GM12872 (cell line): ENCODE data around the gene NSG2.

Experiments used
- TF ChIP-seq, protein P1 (sequence below): IDR thresholded peaks from 3 replicates; pipeline ENCODE4 v1.5.1; 2011; ENCODE audit warnings: low read depth, mild to moderate bottlenecking, low read length, moderate library complexity; ENCODE audit not compliant: insufficient read depth

Gene NSG2

DNA sequence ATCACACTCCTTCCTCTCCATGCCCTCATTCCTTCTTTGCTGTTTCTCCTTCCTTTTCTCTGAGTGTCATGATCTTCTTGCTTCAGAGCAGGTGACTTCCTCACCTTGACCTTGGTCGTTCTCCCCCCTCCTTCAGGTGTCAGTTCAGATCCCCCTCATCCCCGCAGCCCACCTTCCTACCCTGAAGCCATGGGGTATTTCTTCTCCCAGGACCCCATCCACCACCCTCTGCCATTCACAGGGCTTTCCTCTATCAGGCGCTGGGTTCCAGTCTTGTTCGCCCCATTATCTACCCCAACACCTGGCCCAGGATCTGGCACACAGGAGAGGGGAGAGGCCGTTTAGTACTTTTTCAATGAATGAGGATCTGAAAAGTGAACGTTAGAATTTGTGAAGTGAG, 101.0 kb downstream of the NSG2 start:
- TF ChIP-seq, protein P1, sequence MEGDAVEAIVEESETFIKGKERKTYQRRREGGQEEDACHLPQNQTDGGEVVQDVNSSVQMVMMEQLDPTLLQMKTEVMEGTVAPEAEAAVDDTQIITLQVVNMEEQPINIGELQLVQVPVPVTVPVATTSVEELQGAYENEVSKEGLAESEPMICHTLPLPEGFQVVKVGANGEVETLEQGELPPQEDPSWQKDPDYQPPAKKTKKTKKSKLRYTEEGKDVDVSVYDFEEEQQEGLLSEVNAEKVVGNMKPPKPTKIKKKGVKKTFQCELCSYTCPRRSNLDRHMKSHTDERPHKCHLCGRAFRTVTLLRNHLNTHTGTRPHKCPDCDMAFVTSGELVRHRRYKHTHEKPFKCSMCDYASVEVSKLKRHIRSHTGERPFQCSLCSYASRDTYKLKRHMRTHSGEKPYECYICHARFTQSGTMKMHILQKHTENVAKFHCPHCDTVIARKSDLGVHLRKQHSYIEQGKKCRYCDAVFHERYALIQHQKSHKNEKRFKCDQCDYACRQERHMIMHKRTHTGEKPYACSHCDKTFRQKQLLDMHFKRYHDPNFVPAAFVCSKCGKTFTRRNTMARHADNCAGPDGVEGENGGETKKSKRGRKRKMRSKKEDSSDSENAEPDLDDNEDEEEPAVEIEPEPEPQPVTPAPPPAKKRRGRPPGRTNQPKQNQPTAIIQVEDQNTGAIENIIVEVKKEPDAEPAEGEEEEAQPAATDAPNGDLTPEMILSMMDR, result no peak

DNA sequence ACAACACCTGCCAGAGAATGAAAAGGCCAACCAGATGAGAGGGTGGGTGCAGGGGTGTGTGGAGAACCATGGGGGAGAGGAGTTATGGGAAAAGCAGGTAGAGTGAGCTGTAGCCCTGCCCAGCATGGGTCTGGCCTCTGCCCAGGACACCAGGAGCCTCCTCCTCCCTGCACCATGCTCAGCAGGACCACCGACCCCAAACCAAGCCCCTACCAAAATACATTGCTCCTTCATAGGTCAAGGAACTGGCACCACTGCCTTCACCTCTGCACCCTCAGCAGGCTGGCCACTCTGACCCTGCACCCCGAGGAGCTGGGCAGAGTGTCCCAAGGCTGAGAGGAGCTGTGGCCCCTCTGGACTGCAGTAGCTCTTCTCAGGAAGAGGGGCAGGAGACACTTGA, 102.0 kb downstream of the NSG2 start:
- TF ChIP-seq, protein P1, result no peak

DNA sequence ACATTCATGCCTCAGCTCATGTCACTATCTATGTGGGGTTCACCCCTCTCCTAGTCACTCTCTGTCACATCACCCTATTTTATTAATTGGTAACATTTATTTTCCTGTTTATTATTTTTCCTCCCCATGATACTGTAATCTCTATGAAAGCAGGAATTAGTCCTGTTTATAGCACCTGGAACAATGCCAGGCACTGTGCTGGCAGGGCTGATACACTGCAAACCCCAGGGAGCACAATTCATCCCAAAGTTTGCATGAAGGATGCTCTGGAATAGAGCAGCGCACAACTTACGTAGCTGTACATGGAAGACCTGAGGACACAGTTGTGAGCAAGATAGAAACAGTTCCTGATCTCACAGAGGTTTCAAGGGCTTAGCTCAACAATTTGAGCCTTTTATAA, 103.2 kb downstream of the NSG2 start:
- TF ChIP-seq, protein P1, result no peak

DNA sequence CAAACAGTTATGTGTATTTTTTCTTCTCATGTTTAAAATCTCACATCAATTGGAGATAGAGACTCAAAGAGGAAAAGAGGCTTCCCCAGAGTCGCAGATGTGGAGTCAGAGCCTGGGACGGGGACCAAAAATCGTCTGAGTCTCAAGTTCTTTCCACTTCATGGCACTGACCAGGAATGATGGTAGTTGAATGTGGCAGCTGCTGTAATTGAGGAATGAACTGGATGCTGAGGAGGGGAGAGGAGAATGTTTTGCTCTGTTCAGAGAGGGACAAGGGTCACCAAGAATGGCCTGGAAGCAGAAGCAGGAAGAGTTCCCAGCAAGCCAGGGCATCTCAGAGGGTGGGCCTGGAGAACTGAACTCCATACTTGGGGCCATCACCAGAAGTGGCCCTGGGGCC, 103.9 kb downstream of the NSG2 start:
- TF ChIP-seq, protein P1, result no peak

DNA sequence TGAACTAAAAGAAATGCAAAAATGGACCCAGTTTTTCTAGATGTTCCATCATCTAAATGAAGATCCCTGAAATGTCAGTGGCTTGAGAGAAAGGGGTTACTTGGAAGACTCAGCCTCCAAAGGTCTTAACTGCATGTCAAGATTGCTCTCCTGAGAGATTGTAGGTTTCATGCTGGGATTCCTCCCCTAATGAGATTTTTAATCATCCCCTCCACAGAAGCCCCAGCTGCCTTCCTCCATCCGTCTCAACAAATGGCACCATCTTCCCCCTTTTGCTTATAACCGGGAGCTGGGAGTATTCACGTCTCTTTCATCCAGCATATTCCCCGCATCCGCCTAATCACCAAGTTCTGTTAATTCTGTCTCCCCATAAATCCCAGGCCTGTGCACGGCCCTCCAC, 104.5 kb downstream of the NSG2 start:
- TF ChIP-seq, protein P1, result no peak

DNA sequence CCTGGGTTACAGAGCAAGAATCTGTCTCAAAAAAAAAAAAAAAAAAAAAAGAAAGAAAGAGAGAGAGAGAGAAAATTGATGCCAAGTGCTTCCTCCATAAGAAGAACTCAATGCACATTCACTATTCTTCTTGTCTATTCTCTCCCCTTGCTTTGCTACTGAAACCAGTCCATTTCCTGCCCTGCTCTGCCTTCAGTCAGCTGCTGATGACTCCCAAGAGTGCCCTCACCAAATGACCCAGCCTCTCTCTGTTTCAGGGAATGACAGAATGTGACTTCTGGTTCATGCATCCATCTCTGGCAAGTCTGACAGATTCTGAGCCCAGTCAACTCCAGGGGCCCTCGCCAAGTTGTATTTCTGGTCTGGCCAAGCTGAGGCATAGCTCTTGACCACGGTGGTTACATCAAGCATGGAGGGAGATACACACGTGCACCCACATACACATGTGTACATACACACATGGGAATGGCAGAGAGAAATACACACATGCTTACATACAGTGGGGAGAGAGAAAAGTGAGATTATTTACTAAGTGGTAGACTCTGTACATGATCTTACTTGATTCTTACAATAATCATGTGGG, 106.2 kb downstream of the NSG2 start:
- TF ChIP-seq, protein P1, result no peak

DNA sequence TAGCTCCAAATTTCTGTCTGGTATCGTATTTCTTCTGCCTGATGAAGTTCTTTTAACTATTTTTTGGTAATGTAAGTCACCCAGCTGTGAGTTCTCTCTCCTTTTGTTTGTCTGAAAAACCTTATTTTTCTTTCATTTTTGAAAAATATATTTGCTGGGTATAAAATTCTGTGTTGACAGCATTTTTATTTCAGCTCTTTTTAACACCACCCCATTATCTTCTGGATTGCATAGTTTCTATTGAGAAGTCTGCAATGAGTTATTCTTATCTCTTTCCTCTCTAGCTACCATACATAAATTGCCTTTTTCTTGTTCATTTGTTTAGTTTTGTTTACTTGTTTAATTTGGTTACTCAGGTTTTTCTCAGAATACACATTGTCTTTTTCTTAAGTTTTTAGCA, 109.1 kb downstream of the NSG2 start:
- TF ChIP-seq, protein P1, result no peak
